Activated gamma-delta T cell (primary cell): Measurements from ENCODE around the gene UMODL1.
"Not testable (repeated sequence)": the region's sequence is repeated elsewhere in the genome, so short reads cannot be mapped to it uniquely, and the experiment has no call there.

Experiments
- DNase-seq: peaks from one replicate; lab custom pipeline; 2025; lab: John Stamatoyannopoulos, UW

Gene UMODL1

DNA sequence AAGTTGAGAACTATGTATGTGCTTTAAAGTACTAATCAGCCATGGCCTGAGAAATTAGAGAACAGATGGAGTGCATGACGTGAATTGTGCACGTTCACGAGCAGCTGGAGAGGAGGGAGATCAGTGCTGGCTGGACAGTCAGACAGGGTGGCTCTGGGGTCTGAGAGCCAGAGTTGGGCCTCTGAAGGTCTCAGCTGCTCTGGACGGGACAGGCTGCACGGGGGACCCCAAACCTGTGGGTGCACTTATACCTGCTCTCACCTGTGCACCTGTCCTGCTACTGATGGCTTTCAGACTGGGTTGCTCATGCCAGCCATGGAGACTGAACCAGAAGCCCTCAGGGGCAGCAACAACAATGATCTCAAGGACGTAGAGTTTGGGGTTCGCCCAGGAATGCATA is 43.5 kb downstream of the UMODL1 start:
- no peak for DNase-seq

DNA sequence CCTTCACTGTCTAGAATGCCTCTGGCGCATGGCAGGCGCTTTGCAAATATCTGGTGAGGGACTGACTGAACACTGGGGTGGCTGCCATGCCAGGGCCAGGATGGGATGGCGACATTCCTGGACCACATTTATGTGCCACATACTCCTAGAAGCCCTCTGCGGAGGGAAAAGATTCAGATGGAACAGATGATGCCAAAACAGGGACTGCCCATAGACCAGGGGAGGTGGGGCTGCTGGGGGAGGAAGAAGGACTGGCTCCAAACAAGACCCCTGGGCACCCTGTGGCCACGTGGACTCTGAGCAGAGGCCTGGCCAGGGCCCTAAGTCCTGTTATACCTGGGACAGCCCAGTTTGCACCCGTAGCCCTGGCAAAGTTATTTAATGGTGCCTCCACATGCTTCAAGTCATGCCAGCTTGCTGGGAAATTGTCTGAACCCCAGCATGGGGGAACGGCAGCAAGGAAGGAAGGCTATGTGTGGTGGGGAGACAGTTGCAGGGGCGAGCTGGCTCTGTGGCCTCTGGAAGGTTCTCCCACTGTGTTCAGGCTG is 44.1 kb downstream of the UMODL1 start:
- no peak for DNase-seq

GRCh38 chr21:42116551-42116950 is 45.4 kb downstream of the UMODL1 start:
- DNase-seq, result not testable (repeated sequence)

DNA sequence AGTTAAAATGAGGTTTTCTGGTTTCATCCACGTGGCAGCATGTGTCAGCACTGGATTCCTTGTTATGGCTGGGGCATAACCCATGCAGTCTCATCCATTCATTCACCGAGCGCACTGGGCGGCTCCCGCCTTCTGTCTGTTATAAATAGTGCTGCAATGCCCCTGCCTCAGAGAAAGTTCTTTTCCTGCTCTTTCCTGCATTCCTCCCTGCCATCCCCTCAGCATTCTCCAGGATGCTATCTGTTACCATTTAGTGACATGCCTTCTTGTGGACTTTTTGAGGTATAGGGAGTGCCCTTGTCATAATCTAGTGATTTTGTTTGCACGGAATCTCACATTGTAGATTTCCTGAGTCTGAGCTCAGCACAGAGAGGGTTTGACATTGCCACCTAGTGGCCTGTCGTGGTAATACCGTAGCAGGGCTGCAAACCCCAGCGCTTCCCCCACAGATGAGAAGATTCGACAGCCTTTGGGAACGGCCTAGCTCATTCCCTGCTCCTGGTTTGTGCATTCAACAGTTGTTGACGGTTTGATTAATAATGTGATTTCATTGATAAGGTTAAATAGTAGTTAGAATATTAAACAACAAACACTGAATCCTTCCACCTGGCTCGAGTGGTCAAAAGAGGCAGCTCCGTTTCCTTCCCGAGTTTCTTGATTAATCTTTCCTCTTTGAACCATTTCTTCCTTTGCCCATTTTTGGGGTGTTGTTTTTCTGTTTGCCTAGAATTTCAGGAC is 46.3 kb downstream of the UMODL1 start:
- no peak for DNase-seq

DNA sequence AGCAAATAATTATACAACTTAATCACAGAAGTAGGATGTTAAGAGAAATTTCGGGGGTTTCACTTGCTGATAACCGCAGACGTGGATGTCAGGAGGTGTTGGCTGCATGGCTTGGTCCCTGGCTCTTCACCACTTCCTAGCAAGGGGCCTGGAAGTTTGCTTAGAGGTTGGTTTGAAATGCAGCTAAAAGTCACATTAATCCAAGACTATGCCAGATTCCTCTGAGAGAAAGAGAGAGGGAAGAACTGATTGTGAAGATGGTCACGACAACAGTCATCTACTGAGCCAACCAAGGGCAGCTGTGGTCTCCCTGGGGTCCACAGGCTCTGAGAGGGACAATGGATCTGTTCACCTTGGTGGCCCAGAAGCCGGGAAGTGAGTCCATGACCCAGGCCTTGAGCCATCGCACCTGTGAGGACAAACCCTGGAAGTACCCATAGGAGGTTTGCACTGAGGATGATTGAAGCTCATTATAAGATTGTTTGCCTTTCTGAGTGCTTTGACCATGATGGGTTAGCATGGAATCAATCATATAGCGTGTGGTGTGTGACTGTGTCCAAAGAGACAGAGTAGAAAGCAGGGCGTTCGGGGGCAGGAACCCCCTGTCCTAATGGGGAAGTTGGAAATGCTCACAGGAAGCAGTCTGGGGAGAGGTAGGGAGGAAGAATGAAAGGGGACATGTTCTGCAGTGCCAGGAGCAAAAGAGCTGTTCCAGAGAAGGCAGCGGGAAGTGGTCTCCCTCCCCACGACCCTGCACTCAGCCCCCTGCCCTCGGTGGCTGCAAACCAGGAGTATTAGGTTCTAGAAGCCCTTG is 47.1 kb downstream of the UMODL1 start:
- no peak for DNase-seq

DNA sequence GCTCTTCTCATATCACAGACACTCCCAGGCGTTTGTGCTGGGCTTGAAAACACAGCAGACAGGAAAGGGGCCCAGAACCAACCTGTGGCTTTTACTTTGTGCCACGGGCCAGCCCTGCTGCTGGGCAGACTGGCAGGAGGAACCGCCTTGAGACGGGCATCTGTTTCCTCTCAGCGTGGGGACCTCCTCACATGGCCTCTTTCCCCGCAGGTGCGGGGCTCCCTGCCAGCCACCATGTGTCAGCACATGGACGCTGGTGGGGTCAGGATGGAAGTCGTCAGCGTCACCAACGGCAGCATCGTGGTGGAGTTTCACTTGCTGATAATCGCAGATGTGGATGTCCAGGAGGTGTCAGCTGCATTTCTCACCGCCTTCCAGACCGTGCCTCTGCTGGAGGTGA is 47.8 kb downstream of the UMODL1 start:
- no peak for DNase-seq

- DNase-seq, result no peak
Observed at GRCh38 chr21:42120101-42120902, 49.2 kb downstream of the UMODL1 start.

DNA sequence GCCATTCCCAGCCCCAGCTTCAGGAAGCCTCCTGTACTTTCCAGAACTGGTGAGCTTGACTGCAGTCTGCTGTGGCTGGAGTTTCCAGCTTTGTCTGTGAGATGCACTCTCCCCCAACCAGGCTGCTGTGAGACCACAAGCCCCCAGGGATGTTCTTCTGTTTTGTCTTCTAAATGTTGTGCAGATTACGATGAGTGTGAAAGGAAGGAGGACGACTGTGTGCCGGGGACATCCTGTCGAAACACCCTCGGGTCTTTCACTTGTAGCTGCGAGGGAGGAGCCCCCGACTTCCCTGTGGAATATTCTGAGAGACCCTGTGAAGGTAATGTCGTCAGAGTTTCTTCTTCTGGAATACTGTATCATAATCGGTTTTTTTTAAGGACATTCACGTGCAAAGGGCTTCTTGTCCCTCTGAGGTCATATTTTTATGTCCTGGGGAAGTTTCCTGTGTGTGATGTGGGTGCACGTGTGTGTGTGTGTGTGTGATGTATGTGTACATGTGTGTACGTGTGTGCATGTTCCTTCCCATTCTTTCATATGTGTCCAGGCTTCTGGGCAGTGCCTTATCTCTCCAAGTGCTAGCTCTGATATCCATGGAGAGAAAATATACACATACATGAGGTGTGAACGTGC is 49.9 kb downstream of the UMODL1 start:
- no peak for DNase-seq

DNA sequence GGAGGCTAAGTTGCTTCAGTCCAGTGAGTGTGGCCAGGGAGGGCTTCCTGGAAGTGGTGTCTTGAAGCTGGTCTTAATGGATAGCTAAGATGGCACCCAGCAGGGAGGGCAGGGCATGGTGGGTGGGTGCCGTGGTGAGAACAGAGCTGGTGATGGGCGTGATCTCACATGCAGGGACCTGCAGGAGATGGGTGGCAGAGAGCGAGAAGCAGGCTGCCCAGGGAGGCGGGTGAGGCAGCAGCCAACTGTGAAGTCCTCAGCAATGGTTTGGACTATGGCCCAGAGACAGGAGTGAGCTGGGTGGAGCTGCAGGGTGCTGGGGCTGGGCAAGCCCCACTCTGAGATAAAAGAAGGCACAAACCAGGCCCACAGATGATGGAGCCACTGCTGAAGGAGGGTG is 50.7 kb downstream of the UMODL1 start:
- DNase-seq, result no peak

GRCh38 chr21:42122398-42122797 is 51.3 kb downstream of the UMODL1 start:
- no peak for DNase-seq

- no peak for DNase-seq
Observed at GRCh38 chr21:42122808-42123207, 51.7 kb downstream of the UMODL1 start.

- no peak for DNase-seq
Observed at GRCh38 chr21:42123219-42123908, 52.2 kb downstream of the UMODL1 start.

- DNase-seq, result no peak
Observed at GRCh38 chr21:42124081-42124480, 53.0 kb downstream of the UMODL1 start.

DNA sequence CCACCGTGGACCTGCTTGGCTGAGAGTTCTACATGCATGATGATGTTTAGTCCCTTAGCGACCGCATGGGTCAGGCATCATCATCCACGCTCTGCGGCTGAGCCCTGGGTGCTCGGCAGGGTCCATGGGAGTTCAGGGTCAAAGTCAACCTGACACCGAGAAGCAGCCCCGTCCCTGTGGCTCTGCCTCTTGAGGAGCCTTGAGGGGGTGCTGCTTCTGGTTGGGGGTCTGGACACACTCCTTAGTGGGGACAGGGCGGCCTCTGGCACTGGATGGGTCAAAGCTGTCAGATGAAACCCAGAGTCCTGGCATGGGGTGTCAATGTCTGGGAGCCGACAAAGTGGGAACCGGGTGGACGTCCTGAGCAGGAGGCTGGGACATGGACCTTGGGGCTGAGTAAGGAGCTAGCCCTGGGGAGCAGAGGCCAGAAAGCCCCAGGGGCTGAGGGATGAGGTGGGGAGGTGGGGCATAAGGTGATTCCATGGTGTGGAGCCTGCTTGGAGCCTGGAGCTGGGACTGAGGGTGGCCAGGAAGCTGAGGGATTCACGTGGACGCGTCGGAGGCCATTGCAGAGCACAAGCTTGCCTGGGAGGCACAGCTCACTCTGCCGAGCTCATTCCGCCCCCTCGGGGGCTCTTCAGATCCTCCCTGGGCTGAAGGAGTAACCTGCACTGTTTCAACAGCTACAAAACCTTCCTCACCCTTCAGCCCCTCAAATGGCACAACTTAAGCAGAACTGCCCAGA is 53.9 kb downstream of the UMODL1 start:
- no peak for DNase-seq

GRCh38 chr21:42125571-42126544 is 54.7 kb downstream of the UMODL1 start:
- DNase-seq, result no peak

- no peak for DNase-seq
Observed at GRCh38 chr21:42127164-42128150, 56.3 kb downstream of the UMODL1 start.

DNA sequence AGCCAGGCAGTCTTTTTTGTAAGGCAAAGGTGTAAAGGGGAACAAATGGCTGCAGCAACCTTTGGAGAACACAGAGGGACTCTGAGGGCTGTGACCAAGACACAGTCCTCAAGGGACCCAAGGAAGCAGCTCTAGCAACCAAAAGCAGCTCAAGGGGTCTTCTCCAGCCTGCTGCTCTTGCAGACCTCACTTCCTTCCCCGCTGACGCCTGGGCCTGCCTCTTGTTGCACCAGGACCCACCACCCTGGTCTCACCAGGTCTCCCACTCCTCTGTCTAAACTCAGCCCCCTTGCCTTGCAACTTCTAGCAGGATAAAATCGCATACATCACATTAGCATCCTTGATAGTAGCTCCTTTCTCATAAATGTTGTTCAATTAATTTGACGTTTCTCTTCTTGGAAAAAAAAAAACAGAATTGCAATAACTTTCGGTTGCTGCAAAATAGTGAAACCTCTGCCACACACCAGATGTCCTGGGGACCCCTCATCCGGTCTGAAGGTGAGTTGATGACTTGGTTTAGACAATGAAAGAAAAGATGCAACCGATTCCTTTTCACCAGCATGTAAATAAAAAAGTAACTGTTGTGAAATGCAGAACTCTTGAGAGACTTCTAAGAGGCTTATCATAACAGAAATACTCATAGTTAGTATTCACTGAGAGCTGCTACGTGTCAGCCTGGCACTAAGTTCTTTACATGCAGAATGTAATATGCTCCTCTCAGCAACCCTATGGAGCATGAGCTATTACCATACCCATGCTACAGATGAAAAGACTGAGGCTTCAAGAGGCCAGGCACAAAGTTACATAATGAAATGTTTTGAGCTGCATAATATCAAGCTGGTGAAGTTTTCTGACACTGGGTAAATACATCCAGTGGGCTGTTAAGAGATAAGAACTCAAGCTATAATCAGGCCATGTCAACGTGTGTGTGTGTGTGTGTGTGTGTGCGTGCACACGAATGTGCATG is 58.5 kb downstream of the UMODL1 start:
- no peak for DNase-seq
